ENCODE measurements around the gene KLRC1.
A peak's percentile ranks its signal among the peaks of the same experiment; 100 is the strongest.
"Not testable (repeated sequence)": the region's sequence is repeated elsewhere in the genome, so short reads cannot be mapped to it uniquely, and the experiment has no call there.

Gene KLRC1

GRCh38 chr12:10453156-10453555 is at the start of gene KLRC1:
KLRC1 (minus strand) TSS chr12:10453377; CDS start chr12:10451156, 2,221 bp downstream.
- no peak for DNase-seq

GRCh38 chr12:10501030-10501429 is 47.9 kb upstream of the KLRC1 start:
- no peak for DNase-seq

- DNase-seq: no peak
These were observed 44.9 kb upstream of the KLRC1 start for GRCh38 chr12:10498042-10498441.

- DNase-seq: peak in 1 of 2 donors; percentile 20
These were observed 44.4 kb upstream of the KLRC1 start for GRCh38 chr12:10497602-10498001.

- no peak for DNase-seq
These were observed 38.6 kb upstream of the KLRC1 start for GRCh38 chr12:10491766-10492165.

- not testable (repeated sequence) for DNase-seq
These were observed 34.2 kb upstream of the KLRC1 start for GRCh38 chr12:10487328-10487727.

GRCh38 chr12:10481901-10482300 is 28.7 kb upstream of the KLRC1 start:
- DNase-seq: not testable (repeated sequence)

GRCh38 chr12:10472808-10473207 is 19.6 kb upstream of the KLRC1 start:
- DNase-seq: not testable (repeated sequence)

GRCh38 chr12:10469701-10470100 is 16.5 kb upstream of the KLRC1 start:
- DNase-seq: no peak

GRCh38 chr12:10466311-10466710 is 13.1 kb upstream of the KLRC1 start:
- no peak for DNase-seq

GRCh38 chr12:10457760-10458159 is 4.6 kb upstream of the KLRC1 start:
- DNase-seq: no peak

- DNase-seq: no peak
These were observed 3.7 kb upstream of the KLRC1 start for GRCh38 chr12:10456856-10457255.

- no peak for DNase-seq
These were observed 2.6 kb upstream of the KLRC1 start for GRCh38 chr12:10455766-10456165.

- no peak for DNase-seq
These were observed 1.4 kb upstream of the KLRC1 start for GRCh38 chr12:10454531-10454930.

- no peak for DNase-seq
These were observed 4.9 kb downstream of the KLRC1 start for GRCh38 chr12:10448236-10448635.

- not testable (repeated sequence) for DNase-seq
These were observed 7.1 kb downstream of the KLRC1 start for GRCh38 chr12:10446052-10446451.

- DNase-seq: not testable (repeated sequence)
These were observed 12.0 kb downstream of the KLRC1 start for GRCh38 chr12:10441144-10441543.

- not testable (repeated sequence) for DNase-seq
These were observed 13.4 kb downstream of the KLRC1 start for GRCh38 chr12:10439608-10440274.

- DNase-seq: not testable (repeated sequence)
These were observed 15.6 kb downstream of the KLRC1 start for GRCh38 chr12:10437601-10438000.

- not testable (repeated sequence) for DNase-seq
These were observed 17.4 kb downstream of the KLRC1 start, which contains the start of gene KLRC2 for GRCh38 chr12:10435816-10436215. KLRC2 (minus strand) TSS chr12:10436010; CDS start chr12:10435986, 24 bp downstream.

- DNase-seq: not testable (repeated sequence)
These were observed 22.6 kb downstream of the KLRC1 start for GRCh38 chr12:10430623-10431022.

- DNase-seq: not testable (repeated sequence)
These were observed 27.2 kb downstream of the KLRC1 start for GRCh38 chr12:10425938-10426337.

GRCh38 chr12:10424260-10424899 is 28.8 kb downstream of the KLRC1 start:
- DNase-seq: not testable (repeated sequence)

- not testable (repeated sequence) for DNase-seq
These were observed 31.0 kb downstream of the KLRC1 start for GRCh38 chr12:10422159-10422558.

Data from stimulated activated CD4-positive, alpha-beta T cell treated with anti-CD3 and anti-CD28 coated beads, Interleukin-2, amount 100 ng/mL, for 24 hours (primary cell).